H1 (cell line): Measurements from ENCODE around the gene TTR. TPM values are rescaled to one million over a fixed set of nuclear protein-coding genes. Genes with fewer than 3 reads are reported as not detected.

Experiments used
- CTCF ChIA-PET: fragments of 300-600 bp; sonication (Branson Sonifier 250); formaldehyde crosslinking; loops from one replicate; lab custom pipeline; 2021; ENCODE audit not compliant: partially characterized antibody; lab: Charles Lee
- POLR2A ChIA-PET: fragments of 300-600 bp; sonication (Branson Sonifier 250); formaldehyde crosslinking; loops from one replicate; lab custom pipeline; 2021; ENCODE audit warnings: inconsistent platforms; ENCODE audit not compliant: partially characterized antibody; lab: Charles Lee
- DNase-seq, 2 experiments: peaks; one replicate each; pipeline versions ENCODE4 v3.0.0 to v3.0.0-alpha.2; 2010 to 2022; ENCODE audit warnings: low spot score in 2 of 2, low read depth in 1 of 2, mixed read lengths in 1 of 2
- FAIRE-seq: peaks from 2 replicates; lab custom pipeline; 2011; peaks lifted over from hg19 to GRCh38; lab: Jason Lieb, UNC
- H2AFZ ChIP-seq: 2 replicates; pipeline ENCODE4 v1.8.1; 2012; ENCODE audit warnings: low read length, inconsistent platforms
- H2AK5ac ChIP-seq: 2 replicates; pipeline ENCODE4 v1.6.1; 2013; ENCODE audit warnings: low read depth, low read length
- H2BK120ac ChIP-seq: replicated peaks from 2 replicates; pipeline ENCODE3; 2013; ENCODE audit warnings: low read depth, low read length, inconsistent platforms
- H2BK12ac ChIP-seq: 2 replicates; pipeline ENCODE4 v1.6.1; 2013; ENCODE audit warnings: low read depth, low read length
- H2BK15ac ChIP-seq: 2 replicates; pipeline ENCODE4 v1.6.1; 2013; ENCODE audit warnings: low read length
- H2BK20ac ChIP-seq: 2 replicates; pipeline ENCODE4 v1.6.1; 2013; ENCODE audit warnings: low read length
- H2BK5ac ChIP-seq: 2 replicates; pipeline ENCODE4 v1.6.1; 2013; ENCODE audit warnings: low read depth, low read length
- H3K14ac ChIP-seq: 2 replicates; pipeline ENCODE4 v1.6.1; 2013; ENCODE audit warnings: inconsistent platforms; ENCODE audit not compliant: insufficient read length
- H3K18ac ChIP-seq: 2 replicates; pipeline ENCODE4 v1.6.1; 2013; ENCODE audit warnings: low read length; ENCODE audit errors: extremely low read depth
- H3K23ac ChIP-seq: 2 replicates; pipeline ENCODE4 v1.6.1; 2013; ENCODE audit warnings: inconsistent platforms; ENCODE audit not compliant: insufficient read length
- H3K23me2 ChIP-seq: 2 replicates; pipeline ENCODE4 v1.6.1; 2013; ENCODE audit warnings: low read depth, low read length
- H3K27ac ChIP-seq: 2 replicates; pipeline ENCODE4 v1.6.1; 2011; ENCODE audit warnings: low read depth, low read length, inconsistent platforms
- H3K27me3 ChIP-seq, 4 experiments: replicated peaks in 1 of 4; 1 replicate in 1 of 4; 2 replicates in 3 of 4; pipeline versions ENCODE4 v1.6.1 to v1.8.1; 2011 to 2013; ENCODE audit warnings: low read length in 3 of 4, mild to moderate bottlenecking in 3 of 4, inconsistent platforms in 2 of 4, mixed read lengths in 2 of 4, moderate library complexity in 1 of 4; ENCODE audit not compliant: control insufficient read depth in 3 of 4, insufficient read depth in 3 of 4; ENCODE audit errors: extremely low read depth in 1 of 4
- H3K36me3 ChIP-seq, 4 experiments: 2 replicates each; pipeline versions ENCODE4 v1.6.1 to v1.8.1; 2011 to 2013; ENCODE audit warnings: mild to moderate bottlenecking in 4 of 4, low read length in 3 of 4, moderate library complexity in 2 of 4, control low read depth in 1 of 4, inconsistent platforms in 1 of 4; ENCODE audit not compliant: insufficient read depth in 4 of 4, control insufficient read depth in 2 of 4
- H3K4ac ChIP-seq: replicated peaks from 2 replicates; pipeline ENCODE3; 2013; ENCODE audit warnings: low read length, low read depth, mixed read lengths, inconsistent platforms; ENCODE audit not compliant: insufficient read length
- H3K4me1 ChIP-seq, 4 experiments: replicated peaks in 1 of 4; 1 replicate in 1 of 4; 2 replicates in 3 of 4; pipeline versions ENCODE4 v1.6.1 to v1.8.1; 2011 to 2013; ENCODE audit warnings: low read length in 3 of 4, inconsistent platforms in 2 of 4, mixed read lengths in 1 of 4; ENCODE audit not compliant: insufficient read depth in 4 of 4, control insufficient read depth in 3 of 4
- H3K4me2 ChIP-seq, 2 experiments: 2 replicates each; pipeline versions ENCODE4 v1.6.1 to v1.8.1; 2011 to 2013; ENCODE audit warnings: low read depth in 2 of 2, low read length in 2 of 2, control low read depth in 1 of 2, inconsistent platforms in 1 of 2, mild to moderate bottlenecking in 1 of 2; ENCODE audit not compliant: insufficient read depth in 1 of 2
- H3K4me3 ChIP-seq, 4 experiments: fragments of 200-600, 300-600 bp in 1 of 4; sonication (generic), shearing (Covaris generic), sonication (Bioruptor Twin) in 1 of 4; 2 replicates each; pipeline versions ENCODE4 v1.5.1 to v1.8.1; 2011 to 2016; ENCODE audit warnings: low read length in 4 of 4, low read depth in 3 of 4, control low read depth in 2 of 4, inconsistent platforms in 2 of 4, mild to moderate bottlenecking in 2 of 4, mixed read lengths in 1 of 4, moderate library complexity in 1 of 4; ENCODE audit not compliant: insufficient read depth in 2 of 4; ENCODE audit errors: extremely low read depth in 1 of 4
- H3K56ac ChIP-seq: replicated peaks from 2 replicates; pipeline ENCODE3; 2013; ENCODE audit warnings: low read depth, mild to moderate bottlenecking, mixed read lengths, low read length, inconsistent platforms; ENCODE audit not compliant: insufficient read length
- H3K79me1 ChIP-seq: 2 replicates; pipeline ENCODE4 v1.6.1; 2013; ENCODE audit warnings: low read depth, low read length, control low read depth
- H3K79me2 ChIP-seq, 2 experiments: 2 replicates each; pipeline versions ENCODE4 v1.6.1 to v1.8.1; 2012 to 2013; ENCODE audit warnings: low read length in 2 of 2, mild to moderate bottlenecking in 2 of 2, inconsistent platforms in 1 of 2; ENCODE audit not compliant: insufficient read depth in 2 of 2, control insufficient read depth in 1 of 2
- H3K9ac ChIP-seq, 4 experiments: replicated peaks in 1 of 4; 1 replicate in 1 of 4; 2 replicates in 3 of 4; pipeline versions ENCODE4 v1.6.1 to v1.8.1; 2011 to 2013; ENCODE audit warnings: low read depth in 3 of 4, low read length in 3 of 4, control low read depth in 2 of 4, mild to moderate bottlenecking in 2 of 4, moderate library complexity in 2 of 4, inconsistent platforms in 1 of 4; ENCODE audit errors: extremely low read depth in 1 of 4
- H3K9me3 ChIP-seq, 2 experiments: 2 replicates each; pipeline versions ENCODE4 v1.6.1 to v1.8.1; 2012 to 2013; ENCODE audit warnings: mild to moderate bottlenecking in 2 of 2, moderate library complexity in 2 of 2, control low read depth in 1 of 2, inconsistent platforms in 1 of 2, low read depth in 1 of 2, low read length in 1 of 2, mixed read lengths in 1 of 2; ENCODE audit not compliant: insufficient read depth in 2 of 2
- H4K20me1 ChIP-seq, 2 experiments: replicated peaks in 1 of 2; 2 replicates each; pipeline versions ENCODE3 to v1.8.1; 2011 to 2013; ENCODE audit warnings: inconsistent platforms in 2 of 2, low read length in 2 of 2, mild to moderate bottlenecking in 1 of 2; ENCODE audit not compliant: insufficient read depth in 2 of 2, control insufficient read depth in 1 of 2
- H4K5ac ChIP-seq: 2 replicates; pipeline ENCODE4 v1.6.1; 2013; ENCODE audit warnings: low read length, low read depth, mixed read lengths, inconsistent platforms; ENCODE audit not compliant: insufficient read length
- H4K8ac ChIP-seq: 2 replicates; pipeline ENCODE4 v1.8.0; 2013; ENCODE audit warnings: mild to moderate bottlenecking, moderate library complexity, low read length, inconsistent platforms; ENCODE audit not compliant: insufficient read depth; ENCODE audit errors: extremely low read depth
- H4K91ac ChIP-seq: replicated peaks from 2 replicates; pipeline ENCODE3; 2013; ENCODE audit warnings: low read length, mixed read lengths, inconsistent platforms; ENCODE audit not compliant: insufficient read length
- CEBPB ChIP-seq: IDR thresholded peaks from 2 replicates; pipeline ENCODE4 v1.6.1; 2012; ENCODE audit warnings: low read depth, low read length
- FOSL1 ChIP-seq: IDR thresholded peaks from 2 replicates; pipeline ENCODE4 v1.6.1; 2011; ENCODE audit warnings: mild to moderate bottlenecking, low read depth, low read length, moderate library complexity; ENCODE audit not compliant: insufficient read depth
- TCF12 ChIP-seq: IDR thresholded peaks from 2 replicates; pipeline ENCODE4 v1.6.1; 2011; ENCODE audit warnings: low read depth, mild to moderate bottlenecking, low read length
- WGBS, 2 experiments: shearing (Covaris generic) in 1 of 2; methylation state at CpG; one replicate each; pipeline versions ENCODE4 v1.1.6 to v1.1.7; 2013 to 2015; ENCODE audit warnings: low lambda C conversion rate in 2 of 2, mixed read lengths in 2 of 2, inconsistent platforms in 1 of 2, low coverage in 1 of 2, missing lambda C conversion rate in 1 of 2; ENCODE audit not compliant: insufficient replicate concordance in 2 of 2, insufficient coverage in 1 of 2, insufficient read length in 1 of 2; ENCODE audit errors: extremely low coverage in 1 of 2, missing lambda C conversion rate in 1 of 2; 5-methylcytosine and 5-hydroxymethylcytosine counted together
- polyA plus RNA-seq, 7 experiments: library from polyadenylated mRNA; depleted of rRNA in 3 of 7; stranded (reverse) in 5 of 7; unstranded in 2 of 7; fragments of >200 nt in 5 of 7; fragments of 200-250 nt in 2 of 7; gene quantifications; 1 replicate in 5 of 7; 2 replicates in 1 of 7; 4 replicates in 1 of 7; pipeline versions ENCODE4 v1.2.1 to v1.2.3, GENCODE V29; 2011 to 2013; ENCODE audit warnings: missing spikeins in 2 of 7, mixed read lengths in 2 of 7
- total RNA-seq: library from RNA; stranded (reverse); fragmentation: NEBNext Ultra II Directional; extraction: Animal tissue kit (Norgen Biotek cat#: 25700); gene quantifications from 2 replicates; pipeline ENCODE4 v1.2.1, GENCODE V29; 2021

The TTR gene
- total and polyA plus RNA-seq, 2 of the 8 experiments (the other 6 are each of a cell fraction or from before 2014, with no cell fraction given), result not detected

GRCh38 chr18:31583185-31583854 is 8.4 kb upstream of the TTR start:
- TF ChIP-seq FOSL1 (no peak), CEBPB (no peak), TCF12 (no peak)
- no peak overlapping the region for H2BK120ac ChIP-seq
- no peaks in the 10 kb centered on the region for H3K4me1 ChIP-seq
- H4K8ac ChIP-seq, result no peak overlapping the region
- H3K4me2 ChIP-seq, result no peak overlapping the region
- 96% methylated on average over 5 of the region's 5 CpGs; no CpG with 5 or more reads in 1 of the 2 experiments for WGBS, 2 experiments
- FAIRE-seq (no peak), DNase-seq (no peak)
- H4K20me1 ChIP-seq, result no peaks in the 10 kb centered on the region
- no peaks in the 10 kb centered on the region for H3K79me2 ChIP-seq
- H3K4me3 ChIP-seq, result no peak overlapping the region
- H2BK20ac ChIP-seq, result no peak overlapping the region
- no peaks in the 10 kb centered on the region for H3K9me3 ChIP-seq
- H2BK15ac ChIP-seq, result no peak overlapping the region
- H3K56ac ChIP-seq, result no peak overlapping the region
- H3K23me2 ChIP-seq, result no peaks in the 10 kb centered on the region
- no peak overlapping the region for H3K4ac ChIP-seq
- H3K79me1 ChIP-seq, result no peaks in the 10 kb centered on the region
- ChIA-PET POLR2A (no interaction called here), CTCF (no interaction called here)
- no peak overlapping the region for H4K91ac ChIP-seq
- H2AK5ac ChIP-seq, result no peak overlapping the region
- no peak overlapping the region for H3K9ac ChIP-seq
- H4K5ac ChIP-seq, result no peak overlapping the region
- H3K18ac ChIP-seq, result no peak overlapping the region
- no peak overlapping the region for H2BK5ac ChIP-seq
- H3K27me3 ChIP-seq, result peaks cover 0 to 1% (median 0%) of the 10 kb centered on the region in 4 experiments; a peak in 1 of 7 replicates
- H3K23ac ChIP-seq, result no peak overlapping the region
- H3K36me3 ChIP-seq, result no peaks in the 10 kb centered on the region
- H2AFZ ChIP-seq, result no peak overlapping the region
- no peak overlapping the region for H3K14ac ChIP-seq
- H2BK12ac ChIP-seq, result no peak overlapping the region
- no peak overlapping the region for H3K27ac ChIP-seq
